HG03520 (cell line): ENCODE measurements around the gene ZBTB7B.

Experiments used
- ATAC-seq: cut with Tn5 transposase; IDR thresholded peaks from one replicate; pipeline ENCODE4 v1.9.1; 2021; ENCODE audit warnings: mild to moderate bottlenecking, moderate library complexity; ENCODE audit not compliant: unreplicated experiment

ZBTB7B gene

DNA sequence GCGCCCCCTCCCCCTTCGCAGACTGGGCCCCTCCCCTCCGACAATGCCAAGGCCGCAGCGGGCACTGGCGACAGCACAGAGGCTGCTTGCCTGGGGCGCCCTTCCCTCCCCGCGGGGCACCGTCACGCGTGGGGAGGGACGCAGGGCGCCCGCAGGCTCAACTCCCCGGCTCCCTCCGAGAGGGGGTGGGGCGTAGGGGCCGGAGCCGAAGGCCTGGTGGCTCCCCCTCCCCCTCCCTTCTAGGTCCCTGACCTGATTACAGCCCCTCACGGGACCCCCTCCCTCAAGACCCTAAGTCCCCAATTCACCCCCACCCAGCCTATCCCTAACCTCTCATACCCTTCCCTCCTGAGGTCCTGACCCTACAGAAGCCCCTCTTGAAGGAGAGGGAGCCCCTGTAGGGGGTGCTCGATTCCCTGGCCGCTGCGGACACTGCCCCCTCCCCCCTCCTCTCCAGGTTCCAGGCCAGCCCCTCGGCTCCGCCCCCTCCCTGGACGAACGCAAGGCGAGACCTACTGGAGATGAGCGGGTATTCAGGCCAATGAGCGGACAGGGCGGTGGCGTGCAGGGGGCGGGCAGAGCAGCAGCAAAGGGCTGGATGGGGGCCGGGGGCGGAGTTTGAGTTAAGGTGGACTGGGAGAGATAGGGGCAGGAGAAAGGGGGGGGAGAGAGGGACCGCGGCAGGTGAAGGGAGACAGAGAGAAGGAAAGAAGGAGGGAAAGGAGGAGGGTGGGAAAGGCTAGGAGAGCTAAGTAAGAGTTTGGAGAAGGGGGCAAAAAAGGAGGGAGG is 733 bp upstream of the ZBTB7B start:
- peak; percentile 60 for ATAC-seq

DNA sequence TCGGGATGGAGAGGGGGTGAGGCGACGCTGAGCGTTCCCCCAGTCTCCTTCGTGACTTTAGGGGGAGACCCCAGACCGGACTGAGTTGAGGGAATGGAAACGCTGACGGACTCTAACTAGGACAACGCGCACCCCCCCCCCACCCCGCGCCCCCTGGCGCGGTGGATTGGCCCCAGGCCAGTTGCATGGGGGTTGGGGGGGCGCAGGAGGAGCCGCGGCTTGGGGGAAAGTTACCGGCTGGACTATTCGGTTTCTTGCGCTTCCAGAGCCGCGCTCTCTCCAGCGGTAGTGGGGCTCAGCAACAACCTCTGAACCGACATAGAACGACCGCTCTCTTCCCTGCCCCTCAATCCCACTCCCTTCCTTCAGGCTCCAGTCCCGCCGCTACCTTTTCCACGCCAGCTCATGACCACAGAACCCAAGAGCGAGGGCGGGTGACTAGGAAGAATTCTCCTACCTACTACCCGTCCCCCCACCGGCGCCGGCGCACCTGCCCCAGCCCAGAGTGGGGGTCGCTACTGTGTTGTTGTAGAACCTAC is 694 bp downstream of the ZBTB7B start:
- ATAC-seq, result no peak

DNA sequence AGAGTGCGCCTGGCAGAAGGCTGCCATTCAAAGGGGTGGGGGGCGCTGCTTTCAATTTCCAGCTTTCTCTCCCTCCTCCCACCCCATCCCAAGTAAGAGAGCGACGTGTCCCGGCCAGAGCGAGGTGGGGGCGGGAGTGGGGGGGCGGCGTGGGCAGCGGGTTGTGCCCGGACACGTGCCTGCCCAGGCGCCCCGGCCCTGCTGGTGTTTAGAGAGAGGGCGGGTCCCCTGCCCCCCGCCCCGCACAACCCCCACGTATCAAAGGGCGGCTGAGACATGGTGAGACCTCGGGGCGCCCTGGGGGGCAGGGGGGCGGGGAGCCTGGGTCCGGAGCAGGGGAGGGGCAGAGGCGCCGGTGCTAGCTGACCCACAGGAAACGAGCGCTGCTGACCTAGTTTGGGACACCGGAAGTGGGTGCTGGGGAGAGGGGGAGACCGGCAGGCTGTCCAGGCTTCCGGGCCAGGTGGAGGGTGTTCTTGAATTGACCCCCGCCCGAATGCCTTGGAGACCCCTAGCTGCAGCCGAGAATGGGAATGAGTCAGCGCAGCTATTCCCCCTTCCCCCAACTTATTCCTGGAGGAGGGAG is 1.3 kb downstream of the ZBTB7B start:
- ATAC-seq, result no peak

DNA sequence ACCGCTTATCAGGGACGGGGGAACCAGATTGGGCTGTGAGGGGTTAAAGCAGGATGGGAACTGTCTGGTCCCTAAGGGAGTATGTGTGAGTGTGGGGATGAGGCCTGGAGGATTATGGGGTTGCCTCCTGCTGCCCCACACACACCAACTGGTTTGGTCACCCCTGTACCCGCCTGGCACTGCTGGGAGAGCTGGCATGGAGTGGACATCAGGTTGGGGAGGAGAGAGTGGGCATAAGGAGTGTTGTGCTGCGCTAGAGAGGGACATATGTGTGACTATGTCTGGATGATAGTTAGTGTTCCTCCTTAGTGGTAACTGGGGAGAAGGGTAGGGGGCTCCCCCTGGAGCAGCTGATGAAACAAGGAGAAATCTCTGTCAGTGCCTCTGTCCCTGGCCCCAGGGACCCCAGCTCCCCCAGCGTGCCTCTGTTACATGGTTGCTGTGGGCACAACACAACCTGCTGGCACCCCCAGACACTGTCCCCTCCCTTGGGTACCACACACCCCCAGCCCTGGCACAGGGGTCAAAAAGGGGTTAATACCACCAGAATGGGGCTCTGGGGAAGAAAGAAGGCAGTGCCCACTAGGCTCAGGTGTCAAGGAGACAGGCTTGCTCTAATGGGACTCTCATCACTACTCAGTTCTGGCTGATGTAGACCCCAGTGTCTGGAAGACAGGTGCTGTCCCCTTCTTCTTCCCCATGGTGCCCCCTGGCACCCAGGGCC is 1.9 kb downstream of the ZBTB7B start:
- ATAC-seq, result no peak

DNA sequence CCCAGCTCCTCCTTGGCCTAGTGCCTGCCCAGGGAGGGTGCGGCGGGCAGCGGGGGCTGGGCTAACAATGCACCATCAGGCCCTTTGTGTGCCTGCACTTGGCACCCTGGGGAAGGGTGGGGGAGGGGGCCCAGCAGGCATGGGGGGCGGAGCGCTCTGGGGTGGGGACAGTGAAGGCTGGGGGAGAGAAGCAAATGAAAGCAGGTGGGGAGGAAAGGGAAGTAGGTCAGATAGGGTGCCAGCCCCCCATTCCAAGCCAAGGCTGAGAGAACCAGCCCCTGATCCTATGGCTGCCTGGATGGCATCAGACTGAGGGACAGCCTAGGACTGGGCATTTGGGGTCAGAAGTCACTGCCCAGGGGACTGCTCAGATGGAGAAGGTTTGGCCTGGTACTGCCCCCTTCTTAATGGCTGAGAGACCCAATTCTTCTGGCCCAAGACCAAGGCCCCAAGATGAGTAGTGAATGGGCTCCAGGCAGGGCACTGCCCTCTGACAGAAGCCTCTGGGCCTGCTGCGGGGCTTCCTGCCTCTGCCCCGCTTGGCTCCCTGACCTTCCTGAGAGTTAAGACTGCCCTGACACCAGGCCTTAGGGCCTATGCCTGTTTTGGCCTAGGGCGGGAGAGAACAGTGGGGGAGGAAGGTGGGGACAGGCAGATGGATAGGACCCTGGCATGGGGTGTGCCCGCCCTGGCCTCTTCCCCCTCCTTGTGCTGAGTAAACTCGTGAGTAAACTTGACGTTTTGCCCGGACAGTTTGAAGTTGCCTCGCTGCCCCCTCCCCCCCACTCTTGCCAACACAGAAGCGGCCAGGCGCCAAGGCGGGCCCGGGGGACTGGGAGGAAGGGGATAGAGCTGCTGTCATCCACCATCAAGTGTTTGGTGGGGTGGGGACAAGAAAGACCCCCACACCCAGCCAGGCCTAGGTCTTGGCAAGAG is 2.7 kb downstream of the ZBTB7B start:
- no peak for ATAC-seq

DNA sequence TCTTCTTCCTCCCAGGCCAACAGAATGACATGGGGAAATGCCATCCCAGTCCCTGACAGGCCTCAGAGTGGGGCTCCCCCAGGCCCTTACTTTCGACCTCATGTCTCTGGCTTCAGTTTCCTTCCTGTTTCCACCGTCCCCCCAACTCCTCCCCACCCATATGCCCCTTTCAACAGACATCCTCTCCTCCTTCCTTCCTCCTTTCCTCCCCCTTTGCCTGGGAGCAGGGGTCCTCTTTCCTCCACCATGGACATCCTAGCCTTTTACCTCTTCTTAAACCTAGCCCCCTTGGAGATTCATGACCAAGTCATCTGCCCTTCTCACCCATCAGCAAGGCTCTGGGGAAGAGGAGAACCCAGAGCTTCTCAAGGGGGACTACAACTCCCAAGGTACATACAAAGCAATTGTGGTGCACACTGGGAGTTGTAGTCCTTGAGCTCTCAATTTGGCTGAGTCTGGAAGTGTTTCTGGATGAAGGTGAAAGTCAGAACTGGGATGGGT is 4.0 kb downstream of the ZBTB7B start:
- ATAC-seq, result no peak

DNA sequence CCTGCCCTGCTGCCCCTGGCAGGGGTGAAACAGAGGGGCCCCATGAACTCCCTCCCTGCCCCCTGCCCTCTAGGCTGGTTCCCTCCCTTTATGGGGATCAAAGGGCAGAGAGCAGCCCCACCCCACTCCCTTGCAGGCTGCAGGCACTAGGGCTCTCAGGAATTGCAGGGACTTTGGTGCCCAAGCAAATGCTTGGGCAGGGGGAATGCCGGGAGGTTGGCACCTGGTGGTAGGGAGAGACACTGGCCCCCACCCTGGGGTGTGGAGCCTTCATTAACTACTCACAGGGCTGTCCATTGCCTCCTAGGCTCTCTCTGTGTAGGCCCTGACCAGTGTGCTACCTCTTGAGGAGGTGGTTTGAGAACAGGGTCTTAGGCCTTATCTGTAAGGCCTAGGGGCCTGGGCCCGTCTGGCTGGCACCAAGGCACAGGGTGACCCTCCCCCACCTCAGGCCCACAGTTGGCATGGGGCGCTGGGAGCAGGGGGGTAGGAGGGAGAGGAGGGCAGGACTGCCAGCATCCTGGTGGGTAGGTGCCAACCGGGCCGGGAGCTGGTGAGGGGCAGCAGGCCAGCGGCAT is 4.7 kb downstream of the ZBTB7B start:
- no peak for ATAC-seq

DNA sequence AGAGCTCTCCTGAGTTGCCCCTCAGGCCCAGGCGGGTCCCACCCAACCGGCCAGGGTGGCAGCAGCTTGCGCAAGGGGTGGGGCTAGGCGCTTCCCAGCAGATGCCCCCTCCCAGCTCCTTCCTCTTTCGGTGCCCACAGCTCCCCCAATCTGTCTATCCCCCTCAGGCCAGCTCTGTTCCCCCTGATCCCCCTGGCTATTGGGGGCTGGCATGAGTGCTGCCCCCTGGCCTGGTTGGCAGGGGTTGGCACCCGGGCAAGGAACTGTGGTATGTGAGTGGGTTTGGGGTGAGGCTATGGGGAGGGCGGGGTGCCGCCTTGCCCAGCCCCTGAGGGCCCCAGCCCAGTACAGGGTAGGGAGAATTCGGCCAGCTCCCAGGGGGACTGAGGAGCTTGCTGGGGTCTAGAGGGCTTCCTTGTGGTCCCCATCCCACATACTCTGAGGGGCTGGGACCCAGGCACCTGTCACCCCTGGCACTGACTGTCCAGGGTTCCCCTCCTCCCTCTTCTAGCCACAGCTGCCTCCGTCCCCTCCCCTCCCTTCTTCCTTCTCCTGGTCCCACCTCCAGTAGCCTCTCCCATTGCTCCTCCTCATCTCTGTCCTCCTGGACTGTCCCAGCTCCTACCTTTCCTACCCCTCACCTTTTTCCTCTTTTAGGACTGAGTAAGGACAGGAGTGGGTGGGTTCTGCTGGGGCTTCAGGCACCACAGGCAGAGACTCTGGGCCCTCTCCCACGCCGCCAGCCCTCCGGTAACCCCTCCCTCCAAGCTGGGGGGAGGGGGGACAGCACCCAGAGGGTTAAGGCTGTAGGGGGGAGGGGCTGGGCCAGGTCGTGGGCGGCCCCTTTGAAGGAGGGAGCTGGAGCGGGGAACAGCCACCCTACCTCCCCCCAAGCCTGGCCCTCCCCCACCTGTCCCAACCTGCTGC is 5.7 kb downstream of the ZBTB7B start:
- ATAC-seq, result no peak

DNA sequence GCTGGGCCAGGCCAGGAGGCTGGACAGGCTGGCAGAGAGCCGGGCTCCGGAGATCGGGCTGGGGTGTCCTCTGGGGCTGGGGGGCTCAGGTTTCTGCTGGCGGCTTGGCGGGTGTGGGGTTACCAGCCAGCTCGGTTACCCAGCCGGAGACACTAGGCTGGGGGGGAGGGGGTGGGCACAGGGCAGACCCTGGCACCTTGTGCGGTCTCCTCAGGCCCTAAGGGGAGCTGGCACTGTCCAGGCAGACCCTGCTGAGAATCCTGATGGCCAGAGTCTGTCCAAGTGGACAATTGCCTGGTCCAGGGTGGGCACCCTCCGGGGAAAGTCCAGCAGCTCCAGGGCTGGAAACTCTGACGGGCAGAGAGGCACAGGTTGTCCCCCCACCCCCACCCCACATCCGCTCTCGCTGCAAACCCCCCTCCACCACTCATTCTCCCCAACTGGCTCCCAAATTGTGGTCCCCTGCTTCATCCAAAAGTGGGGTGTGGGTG is 6.7 kb downstream of the ZBTB7B start:
- ATAC-seq, result no peak

DNA sequence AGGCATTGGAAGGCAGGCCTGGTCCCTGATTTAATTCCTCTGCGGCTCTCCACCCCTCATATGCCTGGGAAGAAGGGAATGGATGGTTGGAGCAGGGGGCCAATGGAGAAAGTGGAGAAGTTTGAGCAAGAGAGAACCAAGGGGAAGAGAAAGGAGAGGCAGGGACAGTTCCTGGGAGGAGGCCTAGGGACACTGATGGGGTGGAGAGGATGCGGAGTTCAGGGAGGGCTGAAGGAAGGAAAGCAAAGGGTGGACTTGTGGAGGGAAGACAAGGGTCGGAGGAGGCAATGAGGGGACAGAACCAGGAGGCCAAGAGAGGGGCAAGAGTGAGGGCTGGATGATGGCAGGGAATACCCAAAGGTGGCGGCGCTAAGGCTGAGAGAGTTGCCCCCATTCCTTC is 7.1 kb downstream of the ZBTB7B start:
- ATAC-seq, result no peak

DNA sequence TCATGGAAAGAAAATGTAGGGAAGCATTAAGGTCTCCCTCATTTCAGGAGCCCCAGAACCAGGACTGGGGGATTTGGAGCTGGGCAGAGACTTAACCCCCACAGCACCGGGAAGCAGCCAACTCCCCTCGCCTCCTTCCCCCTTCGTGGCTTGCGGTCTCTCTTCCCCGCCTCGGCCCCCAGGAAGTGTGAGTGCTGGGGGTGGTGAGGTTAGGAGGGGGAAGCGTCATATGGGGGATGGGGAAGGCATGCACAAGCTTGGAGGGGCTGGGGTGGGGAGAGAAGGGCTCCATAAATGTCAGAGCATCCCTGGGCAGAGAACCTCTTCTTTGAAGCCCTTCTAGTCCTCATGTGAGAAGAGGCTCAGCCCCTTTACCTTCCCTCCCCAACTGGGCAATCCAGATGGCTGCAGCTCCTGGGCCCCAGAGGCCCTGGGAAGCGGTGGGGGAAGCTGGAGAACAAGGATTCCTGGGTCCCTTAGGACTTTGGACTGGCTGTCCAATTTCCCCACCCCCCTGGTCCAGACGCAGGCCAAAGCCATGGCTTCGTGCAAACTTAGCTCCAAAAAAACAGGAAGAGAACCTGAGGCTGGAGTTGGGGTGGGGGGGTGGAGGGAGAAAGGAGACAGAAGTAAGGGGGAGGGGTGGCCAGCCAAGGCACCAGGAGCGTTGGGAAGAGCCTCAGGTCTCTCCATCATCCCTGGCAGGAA is 7.8 kb downstream of the ZBTB7B start:
- no peak for ATAC-seq

DNA sequence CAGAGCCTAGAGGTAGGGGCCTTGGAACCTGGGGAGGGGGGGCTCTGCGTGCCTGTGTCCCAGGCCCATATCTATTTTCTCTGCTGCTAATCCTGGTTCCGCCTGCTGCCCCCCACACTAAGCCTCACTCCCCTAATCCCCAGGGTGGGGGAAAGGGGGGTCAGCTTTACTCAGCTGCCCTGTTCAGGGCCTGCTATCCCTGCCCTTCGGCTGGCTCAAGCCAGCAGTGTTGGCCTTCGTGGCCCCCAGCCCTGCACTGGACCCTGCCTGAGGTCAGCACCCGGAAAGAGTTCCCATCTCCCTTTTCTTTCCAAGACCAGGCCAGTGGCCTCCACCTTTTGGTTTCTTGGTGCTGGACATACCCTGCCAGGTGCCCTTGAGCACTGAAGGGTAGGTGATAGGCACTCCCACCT is 8.4 kb downstream of the ZBTB7B start:
- ATAC-seq, result no peak

DNA sequence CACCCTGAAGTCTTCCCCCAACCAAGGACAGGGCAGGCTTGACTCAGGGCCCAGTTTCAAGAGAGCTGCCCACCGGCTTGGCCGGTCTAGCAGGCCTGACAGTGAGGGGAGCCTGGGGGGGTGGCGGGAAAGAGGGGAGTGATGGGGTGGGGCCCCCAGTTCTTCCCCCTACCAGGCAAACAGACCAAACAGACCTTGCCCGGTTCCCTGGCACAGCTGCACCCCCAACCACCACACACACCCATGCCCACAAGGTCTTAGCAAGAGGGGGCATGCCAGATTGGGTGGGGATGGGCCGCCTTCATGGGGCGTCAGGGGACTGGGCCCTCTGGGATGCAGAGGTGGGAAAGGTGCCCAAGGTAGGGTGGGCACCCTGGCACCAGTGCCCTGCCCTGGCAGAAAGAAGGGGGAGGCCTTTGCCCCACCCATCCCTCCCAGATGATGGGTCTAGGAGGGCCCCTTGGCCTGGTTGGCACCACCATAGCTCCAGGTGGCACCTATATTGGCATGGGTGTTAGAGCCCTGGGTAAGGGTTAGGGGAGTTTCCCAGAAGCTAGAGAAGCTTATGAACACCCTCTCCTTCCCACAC is 8.9 kb downstream of the ZBTB7B start:
- ATAC-seq, result no peak

DNA sequence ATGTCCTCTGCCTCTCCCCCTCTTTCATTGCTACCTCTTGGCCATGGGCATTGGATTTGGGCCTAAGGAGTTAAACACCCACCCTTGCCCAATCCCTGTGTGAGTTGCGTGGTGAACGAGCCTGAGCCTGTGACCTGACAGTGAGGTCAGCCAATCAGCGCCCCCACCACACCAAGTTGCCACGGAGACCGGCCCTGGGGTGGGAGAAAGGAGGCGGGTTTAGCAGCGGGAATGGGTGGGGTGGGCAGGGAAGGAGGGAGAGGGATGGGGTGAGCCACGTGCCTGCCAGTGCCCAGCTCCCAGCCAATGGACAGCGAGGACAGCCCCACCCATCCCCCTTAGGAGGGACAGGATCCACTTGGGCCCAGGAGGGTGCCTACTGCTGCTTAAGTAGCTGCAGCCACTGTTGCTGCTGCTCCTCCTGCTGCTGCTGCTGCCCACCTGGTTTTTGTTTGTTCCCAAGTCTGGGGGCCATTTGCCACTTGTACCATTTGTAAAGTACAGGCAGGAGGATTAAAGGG is 9.5 kb downstream of the ZBTB7B start:
- no peak for ATAC-seq

DNA sequence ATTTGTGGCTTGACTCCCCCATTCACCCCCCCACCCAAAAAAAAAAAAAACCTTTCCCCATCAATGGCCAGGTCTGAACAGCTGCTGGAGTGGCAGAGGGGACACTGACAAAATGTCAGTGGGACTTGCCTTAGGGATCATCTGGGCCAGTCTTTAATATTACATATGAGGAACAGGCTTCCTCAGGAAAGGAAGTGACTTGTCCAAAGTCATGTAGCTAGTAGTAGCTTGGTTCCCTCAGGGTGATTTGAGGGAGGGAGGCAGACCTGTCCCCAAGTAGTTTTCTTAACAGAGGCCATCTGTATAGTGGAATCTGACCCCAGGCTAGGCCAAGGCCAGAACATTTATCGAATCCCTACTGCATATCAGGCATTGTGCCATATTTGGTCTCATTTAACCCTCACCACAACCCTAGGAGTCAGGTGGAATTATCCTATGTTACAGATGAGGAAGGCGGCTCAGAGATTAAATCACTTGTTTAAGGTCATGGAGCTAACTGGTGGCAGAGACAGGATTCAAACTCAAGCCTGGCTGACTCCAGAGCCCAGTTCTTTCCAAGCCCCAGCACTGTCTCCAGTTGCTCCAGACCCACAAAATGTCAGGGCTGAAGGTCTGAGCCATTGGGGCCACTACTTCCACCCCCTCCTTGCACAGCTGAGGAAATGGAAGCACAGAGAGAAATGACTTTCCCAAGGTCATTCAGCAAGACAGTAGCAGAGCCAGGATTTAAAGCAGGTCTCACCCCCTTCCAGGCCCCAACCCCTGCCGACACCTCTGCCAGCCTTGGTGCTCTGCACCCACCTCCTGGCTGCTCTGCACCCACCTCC is 10.4 kb downstream of the ZBTB7B start:
- ATAC-seq, result no peak

DNA sequence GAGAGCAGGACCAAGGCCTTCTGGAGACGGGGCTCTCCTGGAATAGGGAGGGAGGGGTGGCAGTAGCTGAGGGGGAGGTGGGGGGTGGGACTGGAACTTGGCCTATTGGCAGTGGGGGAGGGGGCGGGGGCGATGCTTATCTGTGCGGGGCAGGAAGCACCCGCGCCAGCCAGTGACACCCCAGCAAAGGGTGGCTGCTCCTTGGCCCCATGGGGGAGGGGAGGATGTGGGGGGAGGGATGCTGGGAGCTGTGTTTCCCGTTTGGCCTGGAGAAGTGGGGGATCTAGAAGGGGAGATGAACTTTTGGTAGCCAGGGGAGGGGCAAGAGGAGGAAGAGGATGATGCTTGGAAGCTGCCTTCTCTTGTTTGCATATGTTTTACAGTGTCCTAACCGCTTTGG is 11.0 kb downstream of the ZBTB7B start:
- ATAC-seq, result no peak
